BLaER1 treated with 17β-estradiol and CSF1 and Interleukin-3, amounts not matched to agents 10 nM and 100 nM (cell line): ENCODE measurements around the gene CABLES1.
A peak's percentile ranks its signal among the peaks of the same experiment; 100 is the strongest.
"Not testable (repeated sequence)": the region's sequence is repeated elsewhere in the genome, so short reads cannot be mapped to it uniquely, and the experiment has no call there.

Source experiments
- H3K27ac ChIP-seq, 11 experiments: shearing (Covaris generic); formaldehyde crosslinking; 2 replicates each; pipeline ENCODE4 v1.8.1; 2022
- H3K27me3 ChIP-seq, 11 experiments: shearing (Covaris generic); formaldehyde crosslinking; 2 replicates each; pipeline ENCODE4 v1.8.1; 2022
- H3K36me3 ChIP-seq, 11 experiments: shearing (Covaris generic); formaldehyde crosslinking; 2 replicates each; pipeline ENCODE4 v1.8.1; 2022
- H3K4me1 ChIP-seq, 10 experiments: shearing (Covaris generic); formaldehyde crosslinking; 2 replicates each; pipeline ENCODE4 v1.8.1; 2022
- H3K4me2 ChIP-seq, 11 experiments: shearing (Covaris generic); formaldehyde crosslinking; 2 replicates each; pipeline ENCODE4 v1.8.1; 2022
- H3K4me3 ChIP-seq, 10 experiments: shearing (Covaris generic); formaldehyde crosslinking; 2 replicates each; pipeline ENCODE4 v1.8.1; 2022
- H3K9ac ChIP-seq, 11 experiments: shearing (Covaris generic); formaldehyde crosslinking; 2 replicates each; pipeline ENCODE4 v1.8.1; 2022
- H3K9me3 ChIP-seq, 11 experiments: shearing (Covaris generic); formaldehyde crosslinking; replicated peaks in 1 of 11; 2 replicates each; pipeline ENCODE4 v1.8.1; 2022
- H4K20me1 ChIP-seq, 11 experiments: shearing (Covaris generic); formaldehyde crosslinking; 2 replicates each; pipeline ENCODE4 v1.8.1; 2022
- Cebpa-rat ChIP-seq, 11 experiments: shearing (Covaris generic); IDR thresholded peaks; 2 replicates each; pipeline ENCODE4 v1.8.1; 2022

The CABLES1 gene

GRCh38 chr18:23259701-23260681 is 124.7 kb downstream of the CABLES1 start:
- H3K4me3 ChIP-seq, result peak overlapping the region in 8 of 10 experiments; percentile 25 to 57 (median 40); a peak in 16 of 20 replicates
- peak overlapping the region; percentile 80 to 99 (median 91) for H3K27ac ChIP-seq
- peak overlapping the region; percentile 80 to 97 (median 91) for H3K4me2 ChIP-seq
- peak in 5 of 11 experiments; percentile 12 to 71 (median 64); a peak in 6 of 22 replicates for TF ChIP-seq Cebpa-rat (IDR thresholded peaks at IDR 0.05)
- peaks cover 0 to 2% (median 1%) of the 10 kb centered on the region in 11 experiments; a peak in 6 of 22 replicates for H3K9me3 ChIP-seq
- H3K9ac ChIP-seq, result peak overlapping the region; percentile 64 to 91 (median 82)
- H3K27me3 ChIP-seq, result no peaks in the 10 kb centered on the region
- peaks cover 0 to 31% (median 6%) of the 10 kb centered on the region in 11 experiments; a peak in 9 of 22 replicates for H3K36me3 ChIP-seq
- peaks cover 67 to 100% (median 89%) of the 10 kb centered on the region in 10 experiments for H3K4me1 ChIP-seq
- H4K20me1 ChIP-seq, result no peaks in the 10 kb centered on the region

GRCh38 chr18:23260926-23261590 is 125.8 kb downstream of the CABLES1 start:
- Histone ChIP-seq H3K27ac (peak overlapping the region; percentile 80 to 99 (median 91); a peak in 19 of 22 replicates), H3K36me3 (peaks cover 0 to 20% (median 0%) of the 10 kb centered on the region in 11 experiments; a peak in 4 of 22 replicates), H3K4me2 (peak overlapping the region; percentile 80 to 97 (median 91)), H3K4me3 (peak overlapping the region in 1 of 10 experiments; percentile 42; a peak in 2 of 20 replicates), H3K4me1 (peaks cover 68 to 100% (median 89%) of the 10 kb centered on the region in 10 experiments), H3K9me3 (no peaks in the 10 kb centered on the region), H3K9ac (peak overlapping the region in 10 of 11 experiments; percentile 71 to 91 (median 82); a peak in 18 of 22 replicates), H3K27me3 (no peaks in the 10 kb centered on the region), H4K20me1 (no peaks in the 10 kb centered on the region)
- TF ChIP-seq Cebpa-rat (IDR thresholded peaks at IDR 0.05), result no peak

- Histone ChIP-seq H3K36me3 (peaks cover 0 to 4% (median 0%) of the 10 kb centered on the region in 11 experiments; a peak in 2 of 22 replicates), H4K20me1 (no peaks in the 10 kb centered on the region), H3K9ac (no peak overlapping the region), H3K9me3 (peaks cover 6 to 13% (median 11%) of the 10 kb centered on the region in 11 experiments), H3K27ac (peak overlapping the region in 1 of 11 experiments; percentile 99; a peak in 2 of 22 replicates), H3K4me1 (peaks cover 60 to 100% (median 83%) of the 10 kb centered on the region in 10 experiments), H3K4me2 (peak overlapping the region in 4 of 11 experiments; percentile 22 to 97 (median 88); a peak in 5 of 22 replicates), H3K27me3 (no peaks in the 10 kb centered on the region), H3K4me3 (no peak overlapping the region)
- TF ChIP-seq Cebpa-rat (IDR thresholded peaks at IDR 0.05), result no peak
Measured at GRCh38 chr18:23263551-23264235, 128.4 kb downstream of the CABLES1 start.

- peak overlapping the region; percentile 22 to 62 (median 37); a peak in 16 of 22 replicates for H3K9ac ChIP-seq
- no peak for TF ChIP-seq Cebpa-rat (IDR thresholded peaks at IDR 0.05)
- H3K27me3 ChIP-seq, result no peaks in the 10 kb centered on the region
- H3K4me3 ChIP-seq, result no peak overlapping the region; a peak in 1 of 20 replicates
- no peaks in the 10 kb centered on the region for H4K20me1 ChIP-seq
- peak overlapping the region; percentile 31 to 71 (median 57); a peak in 19 of 22 replicates for H3K27ac ChIP-seq
- peaks cover 38 to 83% (median 62%) of the 10 kb centered on the region in 10 experiments for H3K4me1 ChIP-seq
- H3K4me2 ChIP-seq, result peak overlapping the region; percentile 59 to 90 (median 82)
- H3K9me3 ChIP-seq, result peaks cover 27 to 35% (median 32%) of the 10 kb centered on the region in 11 experiments
- peaks cover 6 to 18% (median 11%) of the 10 kb centered on the region in 11 experiments; a peak in 14 of 22 replicates for H3K36me3 ChIP-seq
Measured at GRCh38 chr18:23265682-23266399, 130.6 kb downstream of the CABLES1 start.

GRCh38 chr18:23266717-23267446 is 131.6 kb downstream of the CABLES1 start:
- Histone ChIP-seq H3K9me3 (peaks cover 38 to 45% (median 43%) of the 10 kb centered on the region in 11 experiments), H4K20me1 (no peaks in the 10 kb centered on the region), H3K9ac (peak overlapping the region in 4 of 11 experiments; percentile 30 to 62 (median 38); a peak in 7 of 22 replicates), H3K36me3 (peaks cover 6 to 26% (median 12%) of the 10 kb centered on the region in 11 experiments; a peak in 14 of 22 replicates), H3K27ac (peak overlapping the region in 9 of 11 experiments; percentile 52 to 71 (median 61); a peak in 14 of 22 replicates), H3K27me3 (no peaks in the 10 kb centered on the region), H3K4me3 (no peak overlapping the region), H3K4me2 (peak overlapping the region; percentile 59 to 90 (median 82)), H3K4me1 (peaks cover 32 to 73% (median 56%) of the 10 kb centered on the region in 10 experiments)
- TF ChIP-seq Cebpa-rat (IDR thresholded peaks at IDR 0.05), result no peak

DNA sequence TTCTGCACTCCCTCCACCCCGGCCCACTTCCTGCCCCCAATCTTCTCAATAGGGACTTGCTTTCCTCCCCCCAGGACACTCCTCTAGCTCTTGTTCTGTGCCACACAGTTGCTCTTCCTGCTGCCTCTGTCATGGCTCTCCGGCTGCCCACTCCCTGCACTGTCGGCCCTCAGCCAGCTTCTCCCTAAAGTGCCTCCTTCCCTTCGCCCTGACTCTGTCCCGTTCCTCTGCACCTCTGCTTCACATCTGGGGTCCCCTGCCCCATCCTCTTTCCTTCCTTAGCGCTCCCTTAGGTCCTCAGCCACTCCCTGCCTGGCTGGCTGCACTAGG is 132.1 kb downstream of the CABLES1 start:
- TF ChIP-seq Cebpa-rat (IDR thresholded peaks at IDR 0.05), result no peak
- Histone ChIP-seq H3K9ac (peak overlapping the region in 2 of 11 experiments; percentile 11 to 42; a peak in 3 of 22 replicates), H3K36me3 (peaks cover 6 to 28% (median 12%) of the 10 kb centered on the region in 11 experiments; a peak in 14 of 22 replicates), H3K9me3 (peaks cover 41 to 50% (median 48%) of the 10 kb centered on the region in 11 experiments), H3K4me2 (peak overlapping the region; percentile 59 to 90 (median 82); a peak in 21 of 22 replicates), H3K27me3 (no peaks in the 10 kb centered on the region), H4K20me1 (no peaks in the 10 kb centered on the region), H3K27ac (peak overlapping the region in 5 of 11 experiments; percentile 57 to 71 (median 64); a peak in 8 of 22 replicates), H3K4me3 (no peak overlapping the region), H3K4me1 (peaks cover 32 to 68% (median 52%) of the 10 kb centered on the region in 10 experiments)

DNA sequence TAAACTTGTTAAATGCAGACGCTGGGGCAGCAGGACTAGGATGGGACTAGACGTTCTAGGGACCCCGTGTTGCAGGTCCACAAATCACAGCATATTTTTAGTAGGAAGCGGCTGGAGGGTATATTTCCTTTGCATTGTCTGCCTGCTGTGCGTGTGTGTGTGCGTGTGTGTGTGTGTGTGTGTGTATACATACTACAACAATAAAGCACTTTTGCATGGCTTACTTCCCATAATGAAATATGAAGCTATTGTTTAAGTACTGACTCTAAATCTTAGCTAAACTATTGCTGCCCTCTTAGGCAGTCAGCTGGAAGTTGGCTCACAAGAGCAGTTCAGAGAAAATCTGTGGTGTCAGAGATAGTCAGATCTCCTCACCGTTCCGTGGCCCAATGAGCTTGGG is 133.4 kb downstream of the CABLES1 start:
- H3K27me3 ChIP-seq, result no peaks in the 10 kb centered on the region
- H3K4me2 ChIP-seq, result peak overlapping the region in 4 of 11 experiments; percentile 3 to 24 (median 18); a peak in 6 of 22 replicates
- H3K4me3 ChIP-seq, result peak overlapping the region in 2 of 10 experiments; percentile 1 to 8; a peak in 1 of 20 replicates
- no peak for TF ChIP-seq Cebpa-rat (IDR thresholded peaks at IDR 0.05)
- H4K20me1 ChIP-seq, result no peaks in the 10 kb centered on the region
- peaks cover 35 to 69% (median 47%) of the 10 kb centered on the region in 10 experiments for H3K4me1 ChIP-seq
- peaks cover 6 to 28% (median 12%) of the 10 kb centered on the region in 11 experiments; a peak in 14 of 22 replicates for H3K36me3 ChIP-seq
- peak overlapping the region in 3 of 11 experiments; percentile 13 to 33 (median 15); a peak in 3 of 22 replicates for H3K27ac ChIP-seq
- H3K9ac ChIP-seq, result no peak overlapping the region
- H3K9me3 ChIP-seq, result peaks cover 41 to 53% (median 51%) of the 10 kb centered on the region in 11 experiments

DNA sequence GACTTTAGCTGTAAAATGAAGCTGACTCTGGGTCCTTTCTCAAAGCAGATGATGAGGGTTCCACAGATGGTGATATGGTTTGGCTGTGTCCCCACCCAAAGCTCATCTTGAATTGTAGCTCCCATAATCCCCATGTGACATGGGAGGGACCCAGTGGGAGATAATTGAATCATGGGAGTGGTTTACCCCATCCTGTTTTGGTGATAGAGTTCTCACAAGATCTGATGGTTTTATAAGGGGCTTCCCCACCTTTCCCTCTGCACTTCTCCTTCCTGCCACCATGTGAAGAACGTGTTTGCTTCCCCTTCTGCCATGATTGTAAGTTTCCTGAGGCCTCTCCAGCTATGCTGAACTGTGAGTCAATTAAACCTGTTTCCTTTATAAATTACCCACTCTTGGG is 133.8 kb downstream of the CABLES1 start:
- Histone ChIP-seq H3K4me3 (peak overlapping the region in 2 of 10 experiments; percentile 1 to 8; a peak in 2 of 20 replicates), H3K4me1 (peaks cover 35 to 69% (median 44%) of the 10 kb centered on the region in 10 experiments), H3K9me3 (peaks cover 41 to 53% (median 51%) of the 10 kb centered on the region in 11 experiments), H3K27ac (peak overlapping the region in 3 of 11 experiments; percentile 13 to 33 (median 15); a peak in 3 of 22 replicates), H3K4me2 (peak overlapping the region in 3 of 11 experiments; percentile 3 to 24 (median 16); a peak in 3 of 22 replicates), H3K36me3 (peaks cover 6 to 28% (median 12%) of the 10 kb centered on the region in 11 experiments; a peak in 14 of 22 replicates)
- not testable (repeated sequence) for H4K20me1 ChIP-seq, H3K9ac ChIP-seq, H3K27me3 ChIP-seq
